HEK293 (cell line): ENCODE results near the gene GPS1.

ENCODE experiments used
- CTCF ChIA-PET: fragments of 350-600 bp; formaldehyde crosslinking; extraction: SDS; loops from one replicate; lab custom pipeline; 2021; ENCODE audit warnings: antibody characterized with exemption; lab: Yijun Ruan, JAX
- POLR2A ChIA-PET: fragments of 300-600 bp; formaldehyde crosslinking; extraction: SDS; loops from one replicate; lab custom pipeline; 2020; ENCODE audit warnings: antibody characterized with exemption, inconsistent platforms; lab: Yijun Ruan, JAX
- H3K27ac ChIP-seq: fragments of 200-500 bp; sonication (Bioruptor generic); 2 replicates; pipeline ENCODE4 v1.5.1; 2014; ENCODE audit warnings: low read depth, low read length, control low read depth, inconsistent platforms; ENCODE audit errors: extremely low read depth
- H3K36me3 ChIP-seq, 2 experiments: fragments of 200-500 bp in 1 of 2; sonication (Bioruptor generic) in 1 of 2; 1 replicate in 1 of 2; 2 replicates in 1 of 2; pipeline ENCODE4 v1.5.1; 2014 to 2017; ENCODE audit warnings: inconsistent platforms in 2 of 2, low read length in 2 of 2; ENCODE audit not compliant: control insufficient read depth in 2 of 2, insufficient read depth in 1 of 2
- H3K4me1 ChIP-seq: fragments of 200-500 bp; sonication (Bioruptor generic); 2 replicates; pipeline ENCODE4 v1.5.1; 2014; ENCODE audit warnings: mild to moderate bottlenecking, low read length, inconsistent platforms; ENCODE audit not compliant: control insufficient read depth, insufficient read depth
- H3K4me3 ChIP-seq: 2 replicates; pipeline ENCODE4 v1.5.1; 2011; ENCODE audit warnings: low read depth, mild to moderate bottlenecking, control low read depth, low read length, moderate library complexity
- H3K9me3 ChIP-seq: fragments of 200-500 bp; sonication (Bioruptor generic); 2 replicates; pipeline ENCODE4 v1.5.1; 2014; ENCODE audit warnings: low read depth, low read length, inconsistent platforms; ENCODE audit not compliant: control insufficient read depth, insufficient read depth
- EGR2 ChIP-seq: fragments of 450-650 bp; formaldehyde crosslinking; IDR thresholded peaks from 2 replicates; pipeline ENCODE4 v1.5.1; 2016; ENCODE audit warnings: low read depth, missing biosample characterization, missing genetic modification characterization
- IKZF3 ChIP-seq: fragments of 450-650 bp; IDR thresholded peaks from 2 replicates; pipeline ENCODE4 v1.5.0; 2018; ENCODE audit warnings: missing biosample characterization, mild to moderate bottlenecking, missing genetic modification characterization, moderate library complexity
- PRDM1 ChIP-seq: fragments of 450-650 bp; formaldehyde crosslinking; IDR thresholded peaks from 2 replicates; pipeline ENCODE4; 2016; ENCODE audit warnings: missing biosample characterization, missing genetic modification characterization
- RBAK ChIP-seq: fragments of 450-650 bp; formaldehyde crosslinking; IDR thresholded peaks from 2 replicates; pipeline ENCODE4 v1.5.1; 2016; ENCODE audit warnings: missing biosample characterization, missing genetic modification characterization
- YY2 ChIP-seq: fragments of 450-650 bp; formaldehyde crosslinking; IDR thresholded peaks from 2 replicates; pipeline ENCODE4 v1.5.1; 2016; ENCODE audit warnings: missing biosample characterization, missing genetic modification characterization
- ZBTB21 ChIP-seq: fragments of 450-650 bp; formaldehyde crosslinking; IDR thresholded peaks from 2 replicates; pipeline ENCODE4 v1.5.1; 2017; ENCODE audit warnings: missing biosample characterization, missing genetic modification characterization
- ZFP37 ChIP-seq: fragments of 450-650 bp; formaldehyde crosslinking; IDR thresholded peaks from 2 replicates; pipeline ENCODE4 v1.5.1; 2016; ENCODE audit warnings: missing biosample characterization, missing genetic modification characterization
- ZNF121 ChIP-seq: fragments of 450-650 bp; formaldehyde crosslinking; IDR thresholded peaks from 2 replicates; pipeline ENCODE4 v1.5.1; 2016; ENCODE audit warnings: missing biosample characterization, missing genetic modification characterization
- ZNF138 ChIP-seq: fragments of 450-650 bp; formaldehyde crosslinking; IDR thresholded peaks from 2 replicates; pipeline ENCODE4 v1.5.1; 2016; ENCODE audit warnings: missing biosample characterization, missing genetic modification characterization, borderline replicate concordance
- ZNF169 ChIP-seq: fragments of 450-650 bp; formaldehyde crosslinking; IDR thresholded peaks from 2 replicates; pipeline ENCODE4 v1.5.1; 2016; ENCODE audit warnings: missing biosample characterization, missing genetic modification characterization
- ZNF248 ChIP-seq: fragments of 450-650 bp; formaldehyde crosslinking; IDR thresholded peaks from 2 replicates; pipeline ENCODE4 v1.5.1; 2017; ENCODE audit warnings: missing biosample characterization, missing genetic modification characterization
- ZNF366 ChIP-seq: fragments of 450-650 bp; formaldehyde crosslinking; conservative IDR thresholded peaks from 2 replicates; pipeline ENCODE4 v1.5.1; 2016; ENCODE audit warnings: missing biosample characterization, missing genetic modification characterization
- ZNF585B ChIP-seq: fragments of 450-650 bp; formaldehyde crosslinking; IDR thresholded peaks from 2 replicates; pipeline ENCODE4 v1.5.1; 2016; ENCODE audit warnings: missing biosample characterization, missing genetic modification characterization
- ZNF629 ChIP-seq: fragments of 450-650 bp; formaldehyde crosslinking; IDR thresholded peaks from 2 replicates; pipeline ENCODE4 v1.5.1; 2017; ENCODE audit warnings: missing biosample characterization, missing genetic modification characterization
- ZXDB ChIP-seq: fragments of 450-650 bp; formaldehyde crosslinking; IDR thresholded peaks from 2 replicates; pipeline ENCODE4 v1.5.1; 2016; ENCODE audit warnings: missing biosample characterization, missing genetic modification characterization
- TF ChIP-seq, protein P1 (sequence below): fragments of 450-650 bp; formaldehyde crosslinking; IDR thresholded peaks from 2 replicates; pipeline ENCODE4 v1.5.1; 2017; ENCODE audit warnings: missing biosample characterization, missing genetic modification characterization
- TF ChIP-seq, protein P2 (sequence below): fragments of 450-650 bp; formaldehyde crosslinking; IDR thresholded peaks from 2 replicates; pipeline ENCODE4 v1.5.1; 2016; ENCODE audit warnings: missing biosample characterization, missing genetic modification characterization
- TF ChIP-seq, protein P3 (sequence below): fragments of 450-650 bp; formaldehyde crosslinking; IDR thresholded peaks from 2 replicates; pipeline ENCODE4 v1.5.1; 2016; ENCODE audit warnings: missing biosample characterization, missing genetic modification characterization
- TF ChIP-seq, protein P4 (sequence below): fragments of 450-650 bp; formaldehyde crosslinking; IDR thresholded peaks from 2 replicates; pipeline ENCODE4 v1.5.1; 2017; ENCODE audit warnings: missing biosample characterization, missing genetic modification characterization
- TF ChIP-seq, protein P5 (sequence below): fragments of 450-650 bp; formaldehyde crosslinking; IDR thresholded peaks from 2 replicates; pipeline ENCODE4 v1.5.1; 2016; ENCODE audit warnings: missing biosample characterization, missing genetic modification characterization

The GPS1 gene

DNA sequence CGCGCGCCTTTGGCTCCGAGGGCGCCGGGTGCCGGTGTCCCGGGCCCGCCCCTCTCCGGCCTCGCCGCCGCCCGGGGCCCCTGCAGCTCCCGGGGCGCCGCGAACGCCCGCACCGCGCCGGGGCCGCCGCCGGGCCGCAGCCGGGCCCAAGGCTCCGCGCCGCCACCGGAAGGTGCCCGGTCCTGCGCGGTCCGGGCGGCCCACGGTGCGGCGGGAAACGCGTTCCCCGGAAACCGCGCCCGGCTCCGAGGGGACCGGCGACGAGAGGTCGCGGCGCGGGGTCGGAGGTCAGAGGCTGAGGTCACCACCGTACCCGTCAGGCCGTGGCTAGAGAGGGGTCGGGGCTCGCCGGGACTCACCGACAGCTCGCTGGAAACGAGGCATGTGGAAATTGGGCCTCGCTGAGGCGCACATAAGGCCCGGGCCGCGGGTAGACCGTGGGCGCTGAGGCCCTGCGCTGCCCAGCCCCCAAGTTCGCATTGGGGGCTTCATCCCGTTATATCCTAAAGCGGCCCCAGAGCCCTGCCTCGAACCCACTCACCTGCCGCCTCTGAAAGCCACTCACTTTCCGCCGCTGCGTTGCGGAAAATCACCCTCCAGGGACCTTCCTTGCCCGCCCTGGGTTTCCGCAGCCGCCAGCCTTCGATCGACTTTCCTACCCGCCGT, 14.1 kb downstream of the GPS1 start, which contains the start of gene DUS1L (continued):
- TF ChIP-seq, protein P1, sequence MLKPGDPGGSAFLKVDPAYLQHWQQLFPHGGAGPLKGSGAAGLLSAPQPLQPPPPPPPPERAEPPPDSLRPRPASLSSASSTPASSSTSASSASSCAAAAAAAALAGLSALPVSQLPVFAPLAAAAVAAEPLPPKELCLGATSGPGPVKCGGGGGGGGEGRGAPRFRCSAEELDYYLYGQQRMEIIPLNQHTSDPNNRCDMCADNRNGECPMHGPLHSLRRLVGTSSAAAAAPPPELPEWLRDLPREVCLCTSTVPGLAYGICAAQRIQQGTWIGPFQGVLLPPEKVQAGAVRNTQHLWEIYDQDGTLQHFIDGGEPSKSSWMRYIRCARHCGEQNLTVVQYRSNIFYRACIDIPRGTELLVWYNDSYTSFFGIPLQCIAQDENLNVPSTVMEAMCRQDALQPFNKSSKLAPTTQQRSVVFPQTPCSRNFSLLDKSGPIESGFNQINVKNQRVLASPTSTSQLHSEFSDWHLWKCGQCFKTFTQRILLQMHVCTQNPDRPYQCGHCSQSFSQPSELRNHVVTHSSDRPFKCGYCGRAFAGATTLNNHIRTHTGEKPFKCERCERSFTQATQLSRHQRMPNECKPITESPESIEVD (tag by site-specific recombination), result no peak
- TF ChIP-seq PRDM1 (no peak), ZNF169 (tag by site-specific recombination) (no peak), EGR2 (peak; percentile 63; the same call in 1 of the 2 replicates), YY2 (tag by site-specific recombination) (peak; percentile 60), ZNF248 (tag by site-specific recombination) (no peak), ZXDB (tag by site-specific recombination) (no peak; the same call in none of the 2 replicates), ZFP37 (tag by site-specific recombination) (peak; percentile 75; the same call in 1 of the 2 replicates), ZNF585B (no peak), ZNF138 (tag by site-specific recombination) (no peak), ZNF366 (tag by site-specific recombination) (no peak), ZBTB21 (tag by site-specific recombination) (no peak), RBAK (tag by site-specific recombination) (no peak)
- TF ChIP-seq, protein P2, sequence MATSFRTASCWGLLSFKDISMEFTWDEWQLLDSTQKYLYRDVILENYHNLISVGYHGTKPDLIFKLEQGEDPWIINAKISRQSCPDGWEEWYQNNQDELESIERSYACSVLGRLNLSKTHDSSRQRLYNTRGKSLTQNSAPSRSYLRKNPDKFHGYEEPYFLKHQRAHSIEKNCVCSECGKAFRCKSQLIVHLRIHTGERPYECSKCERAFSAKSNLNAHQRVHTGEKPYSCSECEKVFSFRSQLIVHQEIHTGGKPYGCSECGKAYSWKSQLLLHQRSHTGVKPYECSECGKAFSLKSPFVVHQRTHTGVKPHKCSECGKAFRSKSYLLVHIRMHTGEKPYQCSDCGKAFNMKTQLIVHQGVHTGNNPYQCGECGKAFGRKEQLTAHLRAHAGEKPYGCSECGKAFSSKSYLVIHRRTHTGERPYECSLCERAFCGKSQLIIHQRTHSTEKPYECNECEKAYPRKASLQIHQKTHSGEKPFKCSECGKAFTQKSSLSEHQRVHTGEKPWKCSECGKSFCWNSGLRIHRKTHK (tag by site-specific recombination), result no peak
- TF ChIP-seq, protein P3, sequence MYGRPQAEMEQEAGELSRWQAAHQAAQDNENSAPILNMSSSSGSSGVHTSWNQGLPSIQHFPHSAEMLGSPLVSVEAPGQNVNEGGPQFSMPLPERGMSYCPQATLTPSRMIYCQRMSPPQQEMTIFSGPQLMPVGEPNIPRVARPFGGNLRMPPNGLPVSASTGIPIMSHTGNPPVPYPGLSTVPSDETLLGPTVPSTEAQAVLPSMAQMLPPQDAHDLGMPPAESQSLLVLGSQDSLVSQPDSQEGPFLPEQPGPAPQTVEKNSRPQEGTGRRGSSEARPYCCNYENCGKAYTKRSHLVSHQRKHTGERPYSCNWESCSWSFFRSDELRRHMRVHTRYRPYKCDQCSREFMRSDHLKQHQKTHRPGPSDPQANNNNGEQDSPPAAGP (tag by site-specific recombination), result peak; percentile 96
- TF ChIP-seq, protein P4, sequence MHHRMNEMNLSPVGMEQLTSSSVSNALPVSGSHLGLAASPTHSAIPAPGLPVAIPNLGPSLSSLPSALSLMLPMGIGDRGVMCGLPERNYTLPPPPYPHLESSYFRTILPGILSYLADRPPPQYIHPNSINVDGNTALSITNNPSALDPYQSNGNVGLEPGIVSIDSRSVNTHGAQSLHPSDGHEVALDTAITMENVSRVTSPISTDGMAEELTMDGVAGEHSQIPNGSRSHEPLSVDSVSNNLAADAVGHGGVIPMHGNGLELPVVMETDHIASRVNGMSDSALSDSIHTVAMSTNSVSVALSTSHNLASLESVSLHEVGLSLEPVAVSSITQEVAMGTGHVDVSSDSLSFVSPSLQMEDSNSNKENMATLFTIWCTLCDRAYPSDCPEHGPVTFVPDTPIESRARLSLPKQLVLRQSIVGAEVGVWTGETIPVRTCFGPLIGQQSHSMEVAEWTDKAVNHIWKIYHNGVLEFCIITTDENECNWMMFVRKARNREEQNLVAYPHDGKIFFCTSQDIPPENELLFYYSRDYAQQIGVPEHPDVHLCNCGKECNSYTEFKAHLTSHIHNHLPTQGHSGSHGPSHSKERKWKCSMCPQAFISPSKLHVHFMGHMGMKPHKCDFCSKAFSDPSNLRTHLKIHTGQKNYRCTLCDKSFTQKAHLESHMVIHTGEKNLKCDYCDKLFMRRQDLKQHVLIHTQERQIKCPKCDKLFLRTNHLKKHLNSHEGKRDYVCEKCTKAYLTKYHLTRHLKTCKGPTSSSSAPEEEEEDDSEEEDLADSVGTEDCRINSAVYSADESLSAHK (tag by site-specific recombination), result peak; percentile 64
- TF ChIP-seq, protein P5, sequence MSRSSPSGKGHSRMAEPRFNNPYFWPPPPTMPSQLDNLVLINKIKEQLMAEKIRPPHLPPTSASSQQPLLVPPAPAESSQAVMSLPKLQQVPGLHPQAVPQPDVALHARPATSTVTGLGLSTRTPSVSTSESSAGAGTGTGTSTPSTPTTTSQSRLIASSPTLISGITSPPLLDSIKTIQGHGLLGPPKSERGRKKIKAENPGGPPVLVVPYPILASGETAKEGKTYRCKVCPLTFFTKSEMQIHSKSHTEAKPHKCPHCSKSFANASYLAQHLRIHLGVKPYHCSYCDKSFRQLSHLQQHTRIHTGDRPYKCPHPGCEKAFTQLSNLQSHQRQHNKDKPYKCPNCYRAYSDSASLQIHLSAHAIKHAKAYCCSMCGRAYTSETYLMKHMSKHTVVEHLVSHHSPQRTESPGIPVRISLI (tag by site-specific recombination), result no peak

DNA sequence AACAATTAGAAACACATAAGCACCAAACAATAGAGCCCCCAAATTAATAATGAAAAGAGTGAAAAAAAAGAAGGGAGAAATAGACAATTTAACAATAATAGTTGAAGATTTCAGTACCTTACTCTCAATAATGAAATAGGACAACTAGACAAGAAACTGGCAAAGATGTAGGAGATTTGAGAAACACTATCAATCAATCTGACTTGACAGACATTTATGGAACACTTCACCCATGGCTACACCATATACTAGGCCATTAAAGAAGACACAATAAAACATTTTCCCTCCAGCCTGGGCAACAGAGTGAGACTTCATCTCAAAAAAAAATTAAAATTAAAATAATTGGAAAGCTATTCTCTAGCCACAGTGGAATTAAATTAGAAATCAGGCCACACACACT, 18.9 kb downstream of the GPS1 start:
- Histone ChIP-seq H3K9me3 (no peaks in the 10 kb centered on the region), H3K4me3 (no peak overlapping the region), H3K4me1 (no peaks in the 10 kb centered on the region), H3K36me3 (no peaks in the 10 kb centered on the region), H3K27ac (no peak overlapping the region)
- POLR2A ChIA-PET, result interaction anchor here (1.5 to 1.8 kb wide), 2 partner anchors 9 to 33 kb away, joined by 4 read pairs; partner anchors contain the start of gene DCXR
- TF ChIP-seq ZNF629 (no peak), ZNF121 (tag by site-specific recombination) (0 out of 2 replicates have a peak, but pooled peaks have one; percentile 32), IKZF3 (tag by site-specific recombination) (no peak)
- CTCF ChIA-PET, result interaction anchor here (0.8 to 1.4 kb wide), 2 partner anchors 14 to 40 kb away, joined by 4 to 5 read pairs; no protein-coding TSS in a partner anchor
